K562 (cell line): ENCODE results near the gene CAMK2D. TPM values are rescaled to one million over a fixed set of nuclear protein-coding genes. Genes with fewer than 3 reads are reported as not detected.

Experiments
- ATAC-seq: fragments of 200-7000 bp; cut with Tn5 transposase; 3 replicates; pipeline ENCODE4 v1.9.1; 2020; ENCODE audit warnings: moderate library complexity
- BruUV-seq: library from RNA; stranded (reverse); fragments of 400-500 nt; replicated peaks from 2 replicates; lab custom pipeline; 2021; lab: Mats Ljungman, UMichigan
- CTCF ChIA-PET: fragments of 300-600 bp; formaldehyde crosslinking; extraction: SDS; loops from one replicate; lab custom pipeline; 2021; ENCODE audit warnings: low intra/inter-chr PET ratio; lab: Yijun Ruan, JAX
- POLR2A ChIA-PET: fragments of 300-600, 350-650 bp; sonication (Branson Sonifier 250); formaldehyde crosslinking; extraction: SDS; loops from one replicate; lab custom pipeline; 2021; ENCODE audit warnings: antibody characterized with exemption, inconsistent platforms; lab: Yijun Ruan, JAX
- DNase-seq, 4 experiments: peaks; one replicate each; pipeline versions ENCODE4 v3.0.0 to v3.0.0-alpha.2; 2011 to 2018; ENCODE audit warnings: low spot score in 3 of 4, mixed read lengths in 3 of 4; ENCODE audit errors: extremely low read depth in 1 of 4
- FAIRE-seq: peaks from 2 replicates; lab custom pipeline; 2011; peaks lifted over from hg19 to GRCh38; lab: Jason Lieb, UNC
- H2AFZ ChIP-seq: 2 replicates; pipeline ENCODE4 v1.6.0; 2011; ENCODE audit warnings: low read depth, low read length, control low read depth, inconsistent platforms
- H3K27ac ChIP-seq: fragments of 200-600 bp; 3 replicates; pipeline ENCODE4 v1.8.0; 2011; ENCODE audit warnings: low read depth, mild to moderate bottlenecking, control low read depth, inconsistent platforms, low read length, moderate library complexity, mixed read lengths; ENCODE audit errors: extremely low read depth
- H3K27me3 ChIP-seq, 2 experiments: fragments of 300-600 bp in 1 of 2; 2 replicates in 1 of 2; 3 replicates in 1 of 2; pipeline versions ENCODE4 v1.6.0 to v1.8.0; 2011; ENCODE audit warnings: inconsistent platforms in 2 of 2, low read length in 2 of 2, mild to moderate bottlenecking in 1 of 2, mixed read lengths in 1 of 2, moderate library complexity in 1 of 2; ENCODE audit not compliant: control insufficient read depth in 2 of 2, insufficient read depth in 2 of 2
- H3K36me3 ChIP-seq: fragments of 300-600 bp; 3 replicates; pipeline ENCODE4 v1.8.0; 2011; ENCODE audit warnings: mild to moderate bottlenecking, low read length, inconsistent platforms; ENCODE audit not compliant: control insufficient read depth, insufficient read depth
- H3K4me1 ChIP-seq, 2 experiments: fragments of 200-600 bp in 1 of 2; replicated peaks in 1 of 2; 2 replicates in 1 of 2; 3 replicates in 1 of 2; pipeline versions ENCODE4 v1.5.1 to v1.8.0; 2011; ENCODE audit warnings: inconsistent platforms in 2 of 2, low read length in 2 of 2, mild to moderate bottlenecking in 1 of 2, mixed read lengths in 1 of 2, moderate library complexity in 1 of 2; ENCODE audit not compliant: control insufficient read depth in 2 of 2, insufficient read depth in 2 of 2
- H3K4me2 ChIP-seq: 2 replicates; pipeline ENCODE4 v1.6.1; 2011; ENCODE audit warnings: low read length, control low read depth, inconsistent platforms, mixed read lengths; ENCODE audit not compliant: insufficient read depth
- H3K4me3 ChIP-seq: fragments of 200-600 bp; sonication (generic), shearing (Covaris generic); 2 replicates; pipeline ENCODE4 v1.5.1; 2016; ENCODE audit warnings: control low read depth, inconsistent platforms
- H3K79me2 ChIP-seq: fragments of 200-600 bp; 3 replicates; pipeline ENCODE4 v1.8.0; 2011; ENCODE audit warnings: low read length, inconsistent platforms; ENCODE audit not compliant: control insufficient read depth, insufficient read depth
- H3K9ac ChIP-seq, 2 experiments: 2 replicates each; pipeline versions ENCODE4 v1.6.0 to v1.6.1; 2011; ENCODE audit warnings: low read depth in 2 of 2, low read length in 2 of 2, control low read depth in 1 of 2, inconsistent platforms in 1 of 2, mild to moderate bottlenecking in 1 of 2, mixed read lengths in 1 of 2; ENCODE audit not compliant: insufficient read depth in 1 of 2
- H3K9me1 ChIP-seq: one replicate; pipeline ENCODE4 v1.6.0; 2011; ENCODE audit warnings: inconsistent platforms, mild to moderate bottlenecking, low read length, moderate library complexity; ENCODE audit not compliant: control insufficient read depth, insufficient read depth
- H3K9me3 ChIP-seq: replicated peaks from 2 replicates; pipeline ENCODE4 v1.5.1; 2011; ENCODE audit warnings: low read depth, low read length, inconsistent platforms; ENCODE audit not compliant: control insufficient read depth, insufficient read depth
- H4K20me1 ChIP-seq: replicated peaks from 2 replicates; pipeline ENCODE4 v1.6.1; 2011; ENCODE audit warnings: low read length, inconsistent platforms, mixed read lengths; ENCODE audit not compliant: control insufficient read depth, insufficient read depth
- CEBPG ChIP-seq, 3 experiments: fragments of 200-800 bp in 1 of 3; sonication (Bioruptor generic) in 1 of 3; sonication (generic) in 1 of 3; formaldehyde crosslinking in 1 of 3; IDR thresholded peaks in 2 of 3; conservative IDR thresholded peaks in 1 of 3; 2 replicates each; pipeline versions ENCODE4 v1.6.1 to v1.8.0; 2016 to 2022; ENCODE audit warnings: missing compliant biosample characterization in 2 of 3, missing genetic modification characterization in 2 of 3, mild to moderate bottlenecking in 1 of 3, missing genetic modification reagents in 1 of 3
- SPI1 ChIP-seq: IDR thresholded peaks from 2 replicates; pipeline ENCODE4 v1.6.1; 2011; ENCODE audit warnings: low read depth, low read length, control low read depth, borderline replicate concordance
- WGBS: fragments of 100-300 bp; shearing (Covaris generic); methylation state at CpG from one replicate; pipeline ENCODE4 v1.1.6; 2016; ENCODE audit warnings: low coverage, mixed read lengths; ENCODE audit not compliant: insufficient coverage; ENCODE audit errors: missing lambda C conversion rate; 5-methylcytosine and 5-hydroxymethylcytosine counted together
- in situ Hi-C: fragments of 300-500 bp; cut with MboI; formaldehyde crosslinking; loops from 4 replicates; pipeline ENCODE4 v1.15.0; 2018; ENCODE audit warnings: inconsistent platforms, mixed read lengths
- intact Hi-C: fragments of 100-400 bp; cut with micrococcal nuclease; formaldehyde crosslinking; loops from 2 replicates; pipeline ENCODE4 v1.14.2; 2022
- polyA plus RNA-seq, 8 experiments: library from polyadenylated mRNA; depleted of rRNA in 4 of 8; stranded (reverse) in 5 of 8; unstranded in 3 of 8; fragments of >200 nt; fragmentation: Nextera tagmentation in 2 of 8; fragmentation: Illumina TruSeq in 1 of 8; extraction: Ambion mirVana in 2 of 8; extraction: Trizol in 1 of 8; gene quantifications; 2 replicates each; pipeline versions ENCODE4 v1.2.1 to v1.2.3, GENCODE V29; 2011 to 2014; ENCODE audit warnings: inconsistent platforms in 1 of 8, missing spikeins in 1 of 8
- total RNA-seq, 7 experiments: library from RNA; depleted of rRNA in 6 of 7; stranded (reverse); fragments of >200 nt in 6 of 7; fragmentation: Illumina TruSeq in 2 of 7; extraction: Trizol in 2 of 7; gene quantifications; 2 replicates each; pipeline versions ENCODE4 v1.2.1 to v1.2.3, GENCODE V29; 2011 to 2021; ENCODE audit warnings: low replicate concordance in 1 of 7
- TF ChIP-seq, protein P1 (sequence below), 3 experiments: IDR thresholded peaks in 2 of 3; conservative IDR thresholded peaks in 1 of 3; 2 replicates each; pipeline ENCODE4 v1.5.1; 2011 to 2012; ENCODE audit warnings: low read length in 3 of 3, mild to moderate bottlenecking in 3 of 3, control low read depth in 2 of 3, improper control_type of control experiment in 1 of 3, inconsistent platforms in 1 of 3, low read depth in 1 of 3, mixed read lengths in 1 of 3, moderate library complexity in 1 of 3; ENCODE audit not compliant: insufficient read depth in 2 of 3
- TF ChIP-seq, protein P2 (sequence below): fragments of 250-450 bp; sonication (Bioruptor Pico); IDR thresholded peaks from 2 replicates; pipeline ENCODE4 v1.4.0; 2020; ENCODE audit warnings: mild to moderate bottlenecking, moderate library complexity

CAMK2D gene
- total and polyA plus RNA-seq, 9 of the 15 experiments (the other 6 are each of a cell fraction or from before 2014, with no cell fraction given), result 0.01 to 0.33 (median 0.04) TPM; not detected in 2

DNA sequence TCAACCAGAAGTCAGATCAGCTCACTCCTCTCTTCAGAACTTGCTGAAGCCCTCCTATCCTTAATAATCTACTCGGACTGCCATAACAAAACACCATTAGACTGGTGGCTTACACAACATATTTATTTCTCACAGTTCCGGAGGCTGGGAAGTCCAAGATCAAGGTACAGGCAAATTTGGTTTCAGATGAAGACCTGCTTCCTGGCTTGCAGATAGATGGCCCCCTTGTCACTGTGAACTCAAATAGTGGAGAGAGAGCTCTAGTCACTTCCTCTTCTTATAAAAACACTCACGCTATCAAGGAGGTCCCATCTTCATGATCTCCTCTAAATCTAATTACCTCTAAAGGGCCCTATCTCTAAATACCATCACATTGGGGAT lies 125.1 kb downstream of the CAMK2D start:
- BruUV-seq, result no TSS peak
- H3K4me3 ChIP-seq, result no peak overlapping the region
- no peaks in the 10 kb centered on the region for H3K79me2 ChIP-seq
- no peak for ATAC-seq
- H3K9me1 ChIP-seq, result no peaks in the 10 kb centered on the region
- H3K9ac ChIP-seq, result no peak overlapping the region
- ChIA-PET POLR2A (no interaction called here), CTCF (no interaction called here)
- FAIRE-seq, result no peak
- H3K9me3 ChIP-seq, result no peaks in the 10 kb centered on the region
- no peaks in the 10 kb centered on the region for H3K4me1 ChIP-seq
- no peaks in the 10 kb centered on the region for H4K20me1 ChIP-seq
- no peak overlapping the region for H3K4me2 ChIP-seq
- intact Hi-C loops, result no loop called here
- in situ Hi-C loops, result no loop called here
- no peak for DNase-seq
- 0% methylated on average over 3 of the region's 3 CpGs for WGBS
- H3K36me3 ChIP-seq, result no peaks in the 10 kb centered on the region
- no peak overlapping the region for H2AFZ ChIP-seq
- H3K27me3 ChIP-seq, result no peaks in the 10 kb centered on the region; a peak in 1 of 5 replicates
- TF ChIP-seq SPI1 (peak; percentile 58; the same call in 1 of the 2 replicates), CEBPG (CRISPR knock-in tag; IDR thresholded peaks at IDR 0.05) (no peak), CEBPG (tag; conservative IDR thresholded peaks at IDR 0.05 in 1 of 2, IDR thresholded peaks at IDR 0.05 in 1 of 2) (no peak)
- TF ChIP-seq, protein P1, sequence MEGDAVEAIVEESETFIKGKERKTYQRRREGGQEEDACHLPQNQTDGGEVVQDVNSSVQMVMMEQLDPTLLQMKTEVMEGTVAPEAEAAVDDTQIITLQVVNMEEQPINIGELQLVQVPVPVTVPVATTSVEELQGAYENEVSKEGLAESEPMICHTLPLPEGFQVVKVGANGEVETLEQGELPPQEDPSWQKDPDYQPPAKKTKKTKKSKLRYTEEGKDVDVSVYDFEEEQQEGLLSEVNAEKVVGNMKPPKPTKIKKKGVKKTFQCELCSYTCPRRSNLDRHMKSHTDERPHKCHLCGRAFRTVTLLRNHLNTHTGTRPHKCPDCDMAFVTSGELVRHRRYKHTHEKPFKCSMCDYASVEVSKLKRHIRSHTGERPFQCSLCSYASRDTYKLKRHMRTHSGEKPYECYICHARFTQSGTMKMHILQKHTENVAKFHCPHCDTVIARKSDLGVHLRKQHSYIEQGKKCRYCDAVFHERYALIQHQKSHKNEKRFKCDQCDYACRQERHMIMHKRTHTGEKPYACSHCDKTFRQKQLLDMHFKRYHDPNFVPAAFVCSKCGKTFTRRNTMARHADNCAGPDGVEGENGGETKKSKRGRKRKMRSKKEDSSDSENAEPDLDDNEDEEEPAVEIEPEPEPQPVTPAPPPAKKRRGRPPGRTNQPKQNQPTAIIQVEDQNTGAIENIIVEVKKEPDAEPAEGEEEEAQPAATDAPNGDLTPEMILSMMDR (IDR thresholded peaks at IDR 0.05 in 2 of 3, conservative IDR thresholded peaks at IDR 0.05 in 1 of 3; ENCODE audit: insufficient read depth in 2 of 3, low read depth in 1 of 3, low read length in 3 of 3), result peak in 1 of 3 experiments; percentile 11; a peak in 1 of 6 replicates
- TF ChIP-seq, protein P2, sequence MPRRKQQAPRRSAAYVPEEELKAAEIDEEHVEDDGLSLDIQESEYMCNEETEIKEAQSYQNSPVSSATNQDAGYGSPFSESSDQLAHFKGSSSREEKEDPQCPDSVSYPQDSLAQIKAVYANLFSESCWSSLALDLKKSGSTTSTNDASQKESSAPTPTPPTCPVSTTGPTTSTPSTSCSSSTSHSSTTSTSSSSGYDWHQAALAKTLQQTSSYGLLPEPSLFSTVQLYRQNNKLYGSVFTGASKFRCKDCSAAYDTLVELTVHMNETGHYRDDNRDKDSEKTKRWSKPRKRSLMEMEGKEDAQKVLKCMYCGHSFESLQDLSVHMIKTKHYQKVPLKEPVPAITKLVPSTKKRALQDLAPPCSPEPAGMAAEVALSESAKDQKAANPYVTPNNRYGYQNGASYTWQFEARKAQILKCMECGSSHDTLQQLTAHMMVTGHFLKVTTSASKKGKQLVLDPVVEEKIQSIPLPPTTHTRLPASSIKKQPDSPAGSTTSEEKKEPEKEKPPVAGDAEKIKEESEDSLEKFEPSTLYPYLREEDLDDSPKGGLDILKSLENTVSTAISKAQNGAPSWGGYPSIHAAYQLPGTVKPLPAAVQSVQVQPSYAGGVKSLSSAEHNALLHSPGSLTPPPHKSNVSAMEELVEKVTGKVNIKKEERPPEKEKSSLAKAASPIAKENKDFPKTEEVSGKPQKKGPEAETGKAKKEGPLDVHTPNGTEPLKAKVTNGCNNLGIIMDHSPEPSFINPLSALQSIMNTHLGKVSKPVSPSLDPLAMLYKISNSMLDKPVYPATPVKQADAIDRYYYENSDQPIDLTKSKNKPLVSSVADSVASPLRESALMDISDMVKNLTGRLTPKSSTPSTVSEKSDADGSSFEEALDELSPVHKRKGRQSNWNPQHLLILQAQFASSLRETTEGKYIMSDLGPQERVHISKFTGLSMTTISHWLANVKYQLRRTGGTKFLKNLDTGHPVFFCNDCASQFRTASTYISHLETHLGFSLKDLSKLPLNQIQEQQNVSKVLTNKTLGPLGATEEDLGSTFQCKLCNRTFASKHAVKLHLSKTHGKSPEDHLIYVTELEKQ, result no peak
- H3K27ac ChIP-seq, result no peak overlapping the region
